ENCODE measurements around the gene ZNF736. TPM values are rescaled to one million over a fixed set of nuclear protein-coding genes. Genes with fewer than 3 reads are reported as not detected.
"Not testable (repeated sequence)": the region's sequence is repeated elsewhere in the genome, so short reads cannot be mapped to it uniquely, and the experiment has no call there.

Gene ZNF736
- total RNA-seq, 1 donor from 2014 or later: 11.3 TPM

GRCh38 chr7:64314566-64314965 lies 805 bp downstream of the ZNF736 start:
- no peaks in the 10 kb centered on the region for H3K9me3 ChIP-seq
- H3K4me1 ChIP-seq: peaks cover 30% of the 10 kb centered on the region
- no peaks in the 10 kb centered on the region for H3K27me3 ChIP-seq
- H3K27ac ChIP-seq: peak overlapping the region; percentile 71
- TF ChIP-seq POLR2AphosphoS5 (IDR thresholded peaks at IDR 0.05; ENCODE audit: insufficient read depth in 1 of 2, low read depth in 1 of 2) (no peak), POLR2A (IDR thresholded peaks at IDR 0.05) (no peak)
- TF ChIP-seq, protein P1, sequence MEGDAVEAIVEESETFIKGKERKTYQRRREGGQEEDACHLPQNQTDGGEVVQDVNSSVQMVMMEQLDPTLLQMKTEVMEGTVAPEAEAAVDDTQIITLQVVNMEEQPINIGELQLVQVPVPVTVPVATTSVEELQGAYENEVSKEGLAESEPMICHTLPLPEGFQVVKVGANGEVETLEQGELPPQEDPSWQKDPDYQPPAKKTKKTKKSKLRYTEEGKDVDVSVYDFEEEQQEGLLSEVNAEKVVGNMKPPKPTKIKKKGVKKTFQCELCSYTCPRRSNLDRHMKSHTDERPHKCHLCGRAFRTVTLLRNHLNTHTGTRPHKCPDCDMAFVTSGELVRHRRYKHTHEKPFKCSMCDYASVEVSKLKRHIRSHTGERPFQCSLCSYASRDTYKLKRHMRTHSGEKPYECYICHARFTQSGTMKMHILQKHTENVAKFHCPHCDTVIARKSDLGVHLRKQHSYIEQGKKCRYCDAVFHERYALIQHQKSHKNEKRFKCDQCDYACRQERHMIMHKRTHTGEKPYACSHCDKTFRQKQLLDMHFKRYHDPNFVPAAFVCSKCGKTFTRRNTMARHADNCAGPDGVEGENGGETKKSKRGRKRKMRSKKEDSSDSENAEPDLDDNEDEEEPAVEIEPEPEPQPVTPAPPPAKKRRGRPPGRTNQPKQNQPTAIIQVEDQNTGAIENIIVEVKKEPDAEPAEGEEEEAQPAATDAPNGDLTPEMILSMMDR (IDR thresholded peaks at IDR 0.05): no peak
- H3K4me3 ChIP-seq: peak overlapping the region; percentile 51 to 74
- no peak for DNase-seq (ENCODE audit: extremely low spot score in 2 of 2)
- no peaks in the 10 kb centered on the region for H3K36me3 ChIP-seq
- intact Hi-C loops (cut with DNase I): no loop called here

- H3K4me3 ChIP-seq; H3K27ac ChIP-seq; H3K27me3 ChIP-seq; DNase-seq (ENCODE audit: extremely low spot score in 2 of 2); intact Hi-C loops (cut with DNase I); H3K9me3 ChIP-seq; H3K36me3 ChIP-seq: not testable (repeated sequence)
- peaks cover 30% of the 10 kb centered on the region for H3K4me1 ChIP-seq
These were observed 2.4 kb downstream of the ZNF736 start for GRCh38 chr7:64316031-64316742.

DNA sequence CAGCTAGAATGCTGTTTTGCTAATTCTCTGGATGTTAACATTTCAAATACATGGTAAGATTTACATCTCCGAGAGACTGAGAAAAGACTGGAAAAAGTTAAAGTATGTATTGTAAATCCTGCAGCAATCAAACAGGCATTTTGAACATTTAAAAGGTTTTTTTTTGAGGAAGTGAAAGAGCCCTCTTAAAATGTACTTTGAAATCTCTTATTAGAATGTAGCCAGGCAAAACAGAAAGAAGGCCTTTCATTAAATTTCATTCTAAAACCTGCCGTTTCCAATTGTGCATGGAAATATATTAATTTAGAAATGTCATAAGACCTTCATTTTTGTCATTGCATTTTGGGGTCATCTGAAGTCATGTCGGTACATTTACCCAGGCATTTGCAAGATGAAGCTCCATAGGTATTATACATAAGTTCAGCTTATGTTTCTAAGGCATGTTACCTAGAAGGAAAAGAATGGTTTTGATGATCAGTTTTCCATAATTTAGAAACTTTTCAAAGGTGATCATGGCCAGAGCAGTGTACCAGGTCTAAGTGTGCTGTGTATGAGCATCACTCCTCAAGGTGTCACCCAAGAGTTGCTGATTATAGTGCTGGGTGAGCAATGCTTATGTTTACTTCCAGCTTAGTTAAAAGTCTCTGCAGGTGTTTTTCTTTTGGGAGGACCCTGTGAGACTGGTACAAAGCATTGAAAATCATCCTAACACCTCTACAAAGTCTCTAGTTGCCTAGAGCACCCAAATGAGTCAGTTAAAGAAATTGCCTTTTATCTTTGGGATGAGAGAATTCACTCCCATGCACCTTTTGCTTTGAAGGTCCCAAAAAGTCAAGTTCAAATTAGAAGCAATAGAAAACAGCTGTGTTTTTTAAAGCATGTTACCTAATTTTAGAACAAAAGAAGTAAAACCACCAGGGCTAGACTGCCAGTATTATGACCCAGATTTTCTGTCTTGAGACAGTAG lies 7.1 kb downstream of the ZNF736 start:
- H3K4me3 ChIP-seq: no peak overlapping the region
- DNase-seq (ENCODE audit: extremely low spot score in 2 of 2): no peak
- intact Hi-C loops (cut with DNase I): no loop called here
- no peaks in the 10 kb centered on the region for H3K9me3 ChIP-seq
- H3K4me1 ChIP-seq: peaks cover 7% of the 10 kb centered on the region
- H3K27ac ChIP-seq: no peak overlapping the region
- H3K27me3 ChIP-seq: no peaks in the 10 kb centered on the region
- peaks cover 0 to 10% of the 10 kb centered on the region in 2 donors for H3K36me3 ChIP-seq
- TF ChIP-seq POLR2AphosphoS5 (IDR thresholded peaks at IDR 0.05; ENCODE audit: insufficient read depth in 1 of 2, low read depth in 1 of 2) (no peak), POLR2A (IDR thresholded peaks at IDR 0.05) (no peak)
- TF ChIP-seq, protein P1 (IDR thresholded peaks at IDR 0.05): no peak

- H3K4me1 ChIP-seq; H3K27ac ChIP-seq; DNase-seq (ENCODE audit: extremely low spot score in 2 of 2); H3K9me3 ChIP-seq; H3K4me3 ChIP-seq; intact Hi-C loops (cut with DNase I); H3K27me3 ChIP-seq: not testable (repeated sequence)
- H3K36me3 ChIP-seq: peaks cover 0 to 10% of the 10 kb centered on the region in 2 donors
These were observed 10.4 kb downstream of the ZNF736 start for GRCh38 chr7:64324166-64324565.

- H3K27ac ChIP-seq; H3K4me1 ChIP-seq; H3K27me3 ChIP-seq; H3K4me3 ChIP-seq; DNase-seq (ENCODE audit: extremely low spot score in 2 of 2); intact Hi-C loops (cut with DNase I): not testable (repeated sequence)
- Histone ChIP-seq H3K9me3 (peaks cover 74% of the 10 kb centered on the region), H3K36me3 (peaks cover 0 to 54% of the 10 kb centered on the region in 2 donors)
These were observed 35.0 kb downstream of the ZNF736 start for GRCh38 chr7:64348713-64349210.

DNA sequence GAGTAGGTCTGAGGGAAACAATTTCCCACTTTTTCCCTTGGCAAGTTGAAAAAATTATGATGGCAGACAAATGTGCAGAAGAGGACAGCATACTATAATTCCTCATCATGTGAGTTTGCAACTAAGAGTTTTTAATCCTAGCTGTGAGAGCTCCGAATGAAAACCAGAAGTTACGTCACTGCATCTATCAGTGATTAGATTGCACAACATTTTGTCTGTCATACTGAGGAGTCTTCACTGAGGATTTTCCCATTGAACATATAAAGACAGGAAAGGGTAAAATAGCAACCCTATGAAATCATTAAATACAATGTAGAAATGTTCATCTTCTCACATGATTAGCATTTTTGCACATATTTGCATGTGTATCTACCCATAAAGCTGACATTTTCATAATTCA lies 45.8 kb downstream of the ZNF736 start:
- Histone ChIP-seq H3K27me3 (no peaks in the 10 kb centered on the region), H3K9me3 (peaks cover 12% of the 10 kb centered on the region), H3K36me3 (no peaks in the 10 kb centered on the region), H3K4me1 (no peaks in the 10 kb centered on the region), H3K4me3 (no peak overlapping the region), H3K27ac (no peak overlapping the region)
- TF ChIP-seq POLR2AphosphoS5 (IDR thresholded peaks at IDR 0.05; ENCODE audit: insufficient read depth in 1 of 2, low read depth in 1 of 2) (no peak), POLR2A (IDR thresholded peaks at IDR 0.05) (no peak)
- TF ChIP-seq, protein P1 (IDR thresholded peaks at IDR 0.05): no peak
- intact Hi-C loops (cut with DNase I): no loop called here
- DNase-seq (ENCODE audit: extremely low spot score in 2 of 2): no peak

All from vagina (tissue), 2 donors.